GM23338 (cell line): ENCODE data around the gene GGPS1.

Experiments
- CREB1 ChIP-seq: fragments of 250-450 bp; sonication (Bioruptor Pico); IDR thresholded peaks from 2 replicates; pipeline ENCODE4 v1.5.0; 2020; ENCODE audit warnings: low read depth, mild to moderate bottlenecking, moderate library complexity
- CTCF ChIP-seq, 2 experiments: fragments of 200-600 bp in 1 of 2; sonication (generic) in 1 of 2; conservative IDR thresholded peaks; 2 replicates each; pipeline versions ENCODE4 v1.5.1 to v1.6.1; 2016 to 2017; ENCODE audit warnings: antibody characterized with exemption in 2 of 2, low read depth in 2 of 2, mild to moderate bottlenecking in 2 of 2, moderate library complexity in 1 of 2
- ETS1 ChIP-seq: IDR thresholded peaks from 2 replicates; pipeline ENCODE4 v1.6.1; 2016; ENCODE audit warnings: antibody characterized with exemption
- EZH2 ChIP-seq: fragments of 200-600 bp; sonication (generic); IDR thresholded peaks from one replicate; pipeline ENCODE4 v1.8.0; 2017; ENCODE audit warnings: antibody characterized with exemption, mild to moderate bottlenecking, low read depth; ENCODE audit not compliant: unreplicated experiment
- EZH2phosphoT487 ChIP-seq: fragments of 200-600 bp; sonication (generic); IDR thresholded peaks from one replicate; pipeline ENCODE4 v1.8.1; 2018; ENCODE audit warnings: antibody characterized with exemption; ENCODE audit not compliant: unreplicated experiment
- POLR2AphosphoS5 ChIP-seq: IDR thresholded peaks from 2 replicates; pipeline ENCODE4 v1.6.1; 2016; ENCODE audit warnings: antibody characterized with exemption, low read depth
- REST ChIP-seq: IDR thresholded peaks from one replicate; pipeline ENCODE4 v1.6.1; 2018; ENCODE audit warnings: antibody characterized with exemption; ENCODE audit not compliant: unreplicated experiment
- STAT1 ChIP-seq: IDR thresholded peaks from one replicate; pipeline ENCODE4 v1.6.1; 2016; ENCODE audit warnings: antibody characterized with exemption; ENCODE audit not compliant: unreplicated experiment
- ZNF114 ChIP-seq: fragments of 250-450 bp; sonication (Bioruptor Pico); IDR thresholded peaks from 2 replicates; pipeline ENCODE4 v1.5.0; 2020; ENCODE audit warnings: mild to moderate bottlenecking, moderate library complexity
- ZNF331 ChIP-seq: fragments of 250-450 bp; sonication (Bioruptor Pico); IDR thresholded peaks from 2 replicates; pipeline ENCODE4 v1.5.0; 2020; ENCODE audit warnings: low read depth, mild to moderate bottlenecking, moderate library complexity

GRCh38 chr1:235324296-235324695 lies 4.1 kb upstream of the GGPS1 start:
- TF ChIP-seq ZNF331 (CRISPR knock-in tag) (no peak), CTCF (conservative IDR thresholded peaks at IDR 0.05; ENCODE audit: low read depth in 2 of 2) (no peak), POLR2AphosphoS5 (no peak), REST (no peak), ZNF114 (no peak), CREB1 (CRISPR knock-in tag) (no peak), EZH2 (no peak), ETS1 (no peak), EZH2phosphoT487 (no peak), STAT1 (no peak)
